H1 (cell line): ENCODE data around the gene TBX5. TPM values are rescaled to one million over a fixed set of nuclear protein-coding genes. Genes with fewer than 3 reads are reported as not detected.

ENCODE experiments used
- CTCF ChIA-PET: fragments of 300-600 bp; sonication (Branson Sonifier 250); formaldehyde crosslinking; loops from one replicate; lab custom pipeline; 2021; ENCODE audit not compliant: partially characterized antibody; lab: Charles Lee
- POLR2A ChIA-PET: fragments of 300-600 bp; sonication (Branson Sonifier 250); formaldehyde crosslinking; loops from one replicate; lab custom pipeline; 2021; ENCODE audit warnings: inconsistent platforms; ENCODE audit not compliant: partially characterized antibody; lab: Charles Lee
- DNase-seq, 2 experiments: peaks; one replicate each; pipeline versions ENCODE4 v3.0.0 to v3.0.0-alpha.2; 2010 to 2022; ENCODE audit warnings: low spot score in 2 of 2, low read depth in 1 of 2, mixed read lengths in 1 of 2
- FAIRE-seq: peaks from 2 replicates; lab custom pipeline; 2011; peaks lifted over from hg19 to GRCh38; lab: Jason Lieb, UNC
- H2AFZ ChIP-seq: 2 replicates; pipeline ENCODE4 v1.8.1; 2012; ENCODE audit warnings: low read length, inconsistent platforms
- H2AK5ac ChIP-seq: 2 replicates; pipeline ENCODE4 v1.6.1; 2013; ENCODE audit warnings: low read depth, low read length
- H2BK120ac ChIP-seq: replicated peaks from 2 replicates; pipeline ENCODE3; 2013; ENCODE audit warnings: low read depth, low read length, inconsistent platforms
- H2BK12ac ChIP-seq: 2 replicates; pipeline ENCODE4 v1.6.1; 2013; ENCODE audit warnings: low read depth, low read length
- H2BK15ac ChIP-seq: 2 replicates; pipeline ENCODE4 v1.6.1; 2013; ENCODE audit warnings: low read length
- H2BK20ac ChIP-seq: 2 replicates; pipeline ENCODE4 v1.6.1; 2013; ENCODE audit warnings: low read length
- H2BK5ac ChIP-seq: 2 replicates; pipeline ENCODE4 v1.6.1; 2013; ENCODE audit warnings: low read depth, low read length
- H3K14ac ChIP-seq: 2 replicates; pipeline ENCODE4 v1.6.1; 2013; ENCODE audit warnings: inconsistent platforms; ENCODE audit not compliant: insufficient read length
- H3K18ac ChIP-seq: 2 replicates; pipeline ENCODE4 v1.6.1; 2013; ENCODE audit warnings: low read length; ENCODE audit errors: extremely low read depth
- H3K23ac ChIP-seq: 2 replicates; pipeline ENCODE4 v1.6.1; 2013; ENCODE audit warnings: inconsistent platforms; ENCODE audit not compliant: insufficient read length
- H3K23me2 ChIP-seq: 2 replicates; pipeline ENCODE4 v1.6.1; 2013; ENCODE audit warnings: low read depth, low read length
- H3K27ac ChIP-seq: 2 replicates; pipeline ENCODE4 v1.6.1; 2011; ENCODE audit warnings: low read depth, low read length, inconsistent platforms
- H3K27me3 ChIP-seq, 4 experiments: replicated peaks in 1 of 4; 1 replicate in 1 of 4; 2 replicates in 3 of 4; pipeline versions ENCODE4 v1.6.1 to v1.8.1; 2011 to 2013; ENCODE audit warnings: low read length in 3 of 4, mild to moderate bottlenecking in 3 of 4, inconsistent platforms in 2 of 4, mixed read lengths in 2 of 4, moderate library complexity in 1 of 4; ENCODE audit not compliant: control insufficient read depth in 3 of 4, insufficient read depth in 3 of 4; ENCODE audit errors: extremely low read depth in 1 of 4
- H3K36me3 ChIP-seq, 4 experiments: 2 replicates each; pipeline versions ENCODE4 v1.6.1 to v1.8.1; 2011 to 2013; ENCODE audit warnings: mild to moderate bottlenecking in 4 of 4, low read length in 3 of 4, moderate library complexity in 2 of 4, control low read depth in 1 of 4, inconsistent platforms in 1 of 4; ENCODE audit not compliant: insufficient read depth in 4 of 4, control insufficient read depth in 2 of 4
- H3K4ac ChIP-seq: replicated peaks from 2 replicates; pipeline ENCODE3; 2013; ENCODE audit warnings: low read length, low read depth, mixed read lengths, inconsistent platforms; ENCODE audit not compliant: insufficient read length
- H3K4me1 ChIP-seq, 4 experiments: replicated peaks in 1 of 4; 1 replicate in 1 of 4; 2 replicates in 3 of 4; pipeline versions ENCODE4 v1.6.1 to v1.8.1; 2011 to 2013; ENCODE audit warnings: low read length in 3 of 4, inconsistent platforms in 2 of 4, mixed read lengths in 1 of 4; ENCODE audit not compliant: insufficient read depth in 4 of 4, control insufficient read depth in 3 of 4
- H3K4me2 ChIP-seq, 2 experiments: 2 replicates each; pipeline versions ENCODE4 v1.6.1 to v1.8.1; 2011 to 2013; ENCODE audit warnings: low read depth in 2 of 2, low read length in 2 of 2, control low read depth in 1 of 2, inconsistent platforms in 1 of 2, mild to moderate bottlenecking in 1 of 2; ENCODE audit not compliant: insufficient read depth in 1 of 2
- H3K4me3 ChIP-seq, 4 experiments: fragments of 200-600, 300-600 bp in 1 of 4; sonication (generic), shearing (Covaris generic), sonication (Bioruptor Twin) in 1 of 4; 2 replicates each; pipeline versions ENCODE4 v1.5.1 to v1.8.1; 2011 to 2016; ENCODE audit warnings: low read length in 4 of 4, low read depth in 3 of 4, control low read depth in 2 of 4, inconsistent platforms in 2 of 4, mild to moderate bottlenecking in 2 of 4, mixed read lengths in 1 of 4, moderate library complexity in 1 of 4; ENCODE audit not compliant: insufficient read depth in 2 of 4; ENCODE audit errors: extremely low read depth in 1 of 4
- H3K56ac ChIP-seq: replicated peaks from 2 replicates; pipeline ENCODE3; 2013; ENCODE audit warnings: low read depth, mild to moderate bottlenecking, mixed read lengths, low read length, inconsistent platforms; ENCODE audit not compliant: insufficient read length
- H3K79me1 ChIP-seq: 2 replicates; pipeline ENCODE4 v1.6.1; 2013; ENCODE audit warnings: low read depth, low read length, control low read depth
- H3K79me2 ChIP-seq, 2 experiments: 2 replicates each; pipeline versions ENCODE4 v1.6.1 to v1.8.1; 2012 to 2013; ENCODE audit warnings: low read length in 2 of 2, mild to moderate bottlenecking in 2 of 2, inconsistent platforms in 1 of 2; ENCODE audit not compliant: insufficient read depth in 2 of 2, control insufficient read depth in 1 of 2
- H3K9ac ChIP-seq, 4 experiments: replicated peaks in 1 of 4; 1 replicate in 1 of 4; 2 replicates in 3 of 4; pipeline versions ENCODE4 v1.6.1 to v1.8.1; 2011 to 2013; ENCODE audit warnings: low read depth in 3 of 4, low read length in 3 of 4, control low read depth in 2 of 4, mild to moderate bottlenecking in 2 of 4, moderate library complexity in 2 of 4, inconsistent platforms in 1 of 4; ENCODE audit errors: extremely low read depth in 1 of 4
- H3K9me3 ChIP-seq, 2 experiments: 2 replicates each; pipeline versions ENCODE4 v1.6.1 to v1.8.1; 2012 to 2013; ENCODE audit warnings: mild to moderate bottlenecking in 2 of 2, moderate library complexity in 2 of 2, control low read depth in 1 of 2, inconsistent platforms in 1 of 2, low read depth in 1 of 2, low read length in 1 of 2, mixed read lengths in 1 of 2; ENCODE audit not compliant: insufficient read depth in 2 of 2
- H4K20me1 ChIP-seq, 2 experiments: replicated peaks in 1 of 2; 2 replicates each; pipeline versions ENCODE3 to v1.8.1; 2011 to 2013; ENCODE audit warnings: inconsistent platforms in 2 of 2, low read length in 2 of 2, mild to moderate bottlenecking in 1 of 2; ENCODE audit not compliant: insufficient read depth in 2 of 2, control insufficient read depth in 1 of 2
- H4K5ac ChIP-seq: 2 replicates; pipeline ENCODE4 v1.6.1; 2013; ENCODE audit warnings: low read length, low read depth, mixed read lengths, inconsistent platforms; ENCODE audit not compliant: insufficient read length
- H4K8ac ChIP-seq: 2 replicates; pipeline ENCODE4 v1.8.0; 2013; ENCODE audit warnings: mild to moderate bottlenecking, moderate library complexity, low read length, inconsistent platforms; ENCODE audit not compliant: insufficient read depth; ENCODE audit errors: extremely low read depth
- H4K91ac ChIP-seq: replicated peaks from 2 replicates; pipeline ENCODE3; 2013; ENCODE audit warnings: low read length, mixed read lengths, inconsistent platforms; ENCODE audit not compliant: insufficient read length
- CBX8 ChIP-seq: fragments of 300-800, 300-1000 bp; sonication (generic); IDR thresholded peaks from 2 replicates; pipeline ENCODE4 v1.7.1; 2016; ENCODE audit warnings: low read depth, low read length, borderline replicate concordance
- CTCF ChIP-seq, 3 experiments: IDR thresholded peaks; 1 replicate in 2 of 3; 2 replicates in 1 of 3; pipeline versions ENCODE4 v1.5.1 to v1.6.1; 2011; ENCODE audit warnings: low read length in 3 of 3, mild to moderate bottlenecking in 3 of 3, inconsistent platforms in 2 of 3, low read depth in 1 of 3, moderate library complexity in 1 of 3; ENCODE audit not compliant: insufficient read depth in 1 of 3; ENCODE audit errors: control extremely low read depth in 1 of 3
- FOSL1 ChIP-seq: IDR thresholded peaks from 2 replicates; pipeline ENCODE4 v1.6.1; 2011; ENCODE audit warnings: mild to moderate bottlenecking, low read depth, low read length, moderate library complexity; ENCODE audit not compliant: insufficient read depth
- GABPA ChIP-seq: IDR thresholded peaks from 2 replicates; pipeline ENCODE4 v1.6.1; 2011; ENCODE audit warnings: mild to moderate bottlenecking, low read length, moderate library complexity, borderline replicate concordance; ENCODE audit not compliant: insufficient read depth
- HDAC6 ChIP-seq: IDR thresholded peaks from one replicate; pipeline ENCODE4 v1.7.1; 2012; ENCODE audit warnings: low read depth, mild to moderate bottlenecking, inconsistent platforms, low read length, moderate library complexity
- PHF8 ChIP-seq: fragments of 200-600 bp; sonication (generic); conservative IDR thresholded peaks from 2 replicates; pipeline ENCODE4 v1.7.1; 2012; ENCODE audit warnings: low read depth, mild to moderate bottlenecking, inconsistent platforms, low read length, moderate library complexity
- RXRA ChIP-seq: IDR thresholded peaks from 2 replicates; pipeline ENCODE4 v1.6.1; 2011; ENCODE audit warnings: low read depth, mild to moderate bottlenecking, low read length, moderate library complexity; ENCODE audit not compliant: insufficient read depth
- SIN3A ChIP-seq, 2 experiments: IDR thresholded peaks in 1 of 2; conservative IDR thresholded peaks in 1 of 2; 2 replicates each; pipeline ENCODE4 v1.6.1; 2011 to 2012; ENCODE audit warnings: low read length in 2 of 2, improper control_type of control experiment in 1 of 2, low read depth in 1 of 2, mild to moderate bottlenecking in 1 of 2
- TBP ChIP-seq: IDR thresholded peaks from 2 replicates; pipeline ENCODE4 v1.6.1; 2011; ENCODE audit warnings: low read depth, low read length, improper control_type of control experiment
- WGBS, 2 experiments: shearing (Covaris generic) in 1 of 2; methylation state at CpG; one replicate each; pipeline versions ENCODE4 v1.1.6 to v1.1.7; 2013 to 2015; ENCODE audit warnings: low lambda C conversion rate in 2 of 2, mixed read lengths in 2 of 2, inconsistent platforms in 1 of 2, low coverage in 1 of 2, missing lambda C conversion rate in 1 of 2; ENCODE audit not compliant: insufficient replicate concordance in 2 of 2, insufficient coverage in 1 of 2, insufficient read length in 1 of 2; ENCODE audit errors: extremely low coverage in 1 of 2, missing lambda C conversion rate in 1 of 2; 5-methylcytosine and 5-hydroxymethylcytosine counted together
- polyA plus RNA-seq, 7 experiments: library from polyadenylated mRNA; depleted of rRNA in 3 of 7; stranded (reverse) in 5 of 7; unstranded in 2 of 7; fragments of >200 nt in 5 of 7; fragments of 200-250 nt in 2 of 7; gene quantifications; 1 replicate in 5 of 7; 2 replicates in 1 of 7; 4 replicates in 1 of 7; pipeline versions ENCODE4 v1.2.1 to v1.2.3, GENCODE V29; 2011 to 2013; ENCODE audit warnings: missing spikeins in 2 of 7, mixed read lengths in 2 of 7
- total RNA-seq: library from RNA; stranded (reverse); fragmentation: NEBNext Ultra II Directional; extraction: Animal tissue kit (Norgen Biotek cat#: 25700); gene quantifications from 2 replicates; pipeline ENCODE4 v1.2.1, GENCODE V29; 2021
- TF ChIP-seq, protein P1 (sequence below): IDR thresholded peaks from 2 replicates; pipeline ENCODE4 v1.6.1; 2011; ENCODE audit warnings: low read depth, mild to moderate bottlenecking, low read length; ENCODE audit not compliant: insufficient read depth

The TBX5 gene
- total and polyA plus RNA-seq, 2 of the 8 experiments (the other 6 are each of a cell fraction or from before 2014, with no cell fraction given): 0.05 TPM; not detected in 1

DNA sequence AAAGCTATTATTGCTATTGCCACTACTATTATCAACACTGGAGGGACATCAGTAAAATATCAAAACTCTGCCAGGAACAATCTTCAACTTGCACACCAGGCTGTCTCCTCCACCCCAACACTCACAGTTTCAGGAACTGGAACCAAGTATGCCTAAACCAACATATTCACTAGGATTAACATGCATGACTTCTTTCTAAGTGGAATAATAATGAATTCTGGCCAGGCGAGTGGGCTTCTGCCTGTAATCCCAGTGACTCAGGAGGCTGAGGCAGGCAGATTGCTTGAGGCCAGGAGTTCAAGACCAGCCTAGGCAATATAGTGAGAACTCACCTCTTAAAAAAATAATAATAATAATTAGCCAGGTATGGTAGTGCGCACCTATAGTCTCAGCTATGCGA, 58.1 kb downstream of the TBX5 start:
- H2BK5ac ChIP-seq: no peak overlapping the region
- no peak overlapping the region for H3K18ac ChIP-seq
- H3K56ac ChIP-seq: no peak overlapping the region
- no peak overlapping the region for H3K27ac ChIP-seq
- no peak overlapping the region for H3K23ac ChIP-seq
- FAIRE-seq (no peak), DNase-seq (no peak)
- no peaks in the 10 kb centered on the region for H3K79me2 ChIP-seq
- no peak overlapping the region for H3K4ac ChIP-seq
- H3K27me3 ChIP-seq: no peaks in the 10 kb centered on the region
- H3K4me2 ChIP-seq: no peak overlapping the region
- H2BK20ac ChIP-seq: no peak overlapping the region
- no peak overlapping the region for H4K8ac ChIP-seq
- no peaks in the 10 kb centered on the region for H3K4me1 ChIP-seq
- CTCF ChIA-PET: interaction anchor here (0.7 to 6.7 kb wide), 4 partner anchors 7 to 23 kb away, joined by 3 to 31 read pairs (median 8); no protein-coding TSS in a partner anchor
- POLR2A ChIA-PET: no interaction called here
- H3K36me3 ChIP-seq: no peaks in the 10 kb centered on the region
- H2BK12ac ChIP-seq: no peak overlapping the region; the same call in 1 of the 2 replicates
- 82% methylated on average over 3 of the region's 3 CpGs; no CpG with 5 or more reads in 1 of the 2 experiments for WGBS, 2 experiments
- H3K23me2 ChIP-seq: no peaks in the 10 kb centered on the region
- H3K4me3 ChIP-seq: no peak overlapping the region
- no peak overlapping the region for H3K14ac ChIP-seq
- no peak overlapping the region for H2BK120ac ChIP-seq
- H2AFZ ChIP-seq: no peak overlapping the region
- no peak overlapping the region for H4K91ac ChIP-seq
- H2BK15ac ChIP-seq: no peak overlapping the region
- no peaks in the 10 kb centered on the region for H4K20me1 ChIP-seq
- no peaks in the 10 kb centered on the region for H3K9me3 ChIP-seq
- no peak overlapping the region for H3K9ac ChIP-seq
- H2AK5ac ChIP-seq: no peak overlapping the region
- H4K5ac ChIP-seq: no peak overlapping the region
- H3K79me1 ChIP-seq: no peaks in the 10 kb centered on the region
- no peak for TF ChIP-seq PHF8
- no peak for TF ChIP-seq RXRA
- TF ChIP-seq TBP: no peak
- TF ChIP-seq SIN3A (conservative IDR thresholded peaks at IDR 0.05 in 1 of 2, IDR thresholded peaks at IDR 0.05 in 1 of 2; ENCODE audit: low read depth in 1 of 2, low read length in 2 of 2): no peak
- TF ChIP-seq FOSL1: no peak
- TF ChIP-seq HDAC6: no peak
- TF ChIP-seq GABPA: no peak
- TF ChIP-seq CTCF (IDR thresholded peaks at IDR 0.05; ENCODE audit: control extremely low read depth in 1 of 3, insufficient read depth in 1 of 3, low read depth in 1 of 3, low read length in 3 of 3): no peak
- TF ChIP-seq CBX8: no peak
- TF ChIP-seq, protein P1, sequence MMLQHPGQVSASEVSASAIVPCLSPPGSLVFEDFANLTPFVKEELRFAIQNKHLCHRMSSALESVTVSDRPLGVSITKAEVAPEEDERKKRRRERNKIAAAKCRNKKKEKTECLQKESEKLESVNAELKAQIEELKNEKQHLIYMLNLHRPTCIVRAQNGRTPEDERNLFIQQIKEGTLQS: no peak
